AG09319 (cell line): ENCODE measurements around the gene ZNF500.

Source experiments
- DNase-seq: peaks from one replicate; pipeline ENCODE4 v3.0.0-alpha.2; 2010; ENCODE audit warnings: low read depth; ENCODE audit errors: extremely low read depth
- CTCF ChIP-seq: IDR thresholded peaks from 2 replicates; pipeline ENCODE4 v1.5.1; 2011; ENCODE audit warnings: low read depth, mild to moderate bottlenecking, inconsistent platforms, low read length, moderate library complexity

Gene ZNF500

GRCh38 chr16:4706871-4707270 is 60.1 kb downstream of the ZNF500 start:
- no peak for TF ChIP-seq CTCF
- DNase-seq: no peak

- DNase-seq: no peak
- no peak for TF ChIP-seq CTCF
These were observed 62.0 kb downstream of the ZNF500 start for GRCh38 chr16:4704913-4705312.

- no peak for TF ChIP-seq CTCF
- no peak for DNase-seq
These were observed 62.5 kb downstream of the ZNF500 start for GRCh38 chr16:4704491-4704890.

GRCh38 chr16:4703906-4704305 is 63.1 kb downstream of the ZNF500 start:
- no peak for DNase-seq
- TF ChIP-seq CTCF: no peak

- TF ChIP-seq CTCF: no peak
- DNase-seq: no peak
These were observed 64.5 kb downstream of the ZNF500 start for GRCh38 chr16:4702466-4702808.

- TF ChIP-seq CTCF: no peak
These were observed 65.0 kb downstream of the ZNF500 start for GRCh38 chr16:4701791-4702465.

GRCh38 chr16:4700997-4701743 is 65.8 kb downstream of the ZNF500 start:
- no peak for TF ChIP-seq CTCF
- DNase-seq: no peak

More at GRCh38 chr16:4701791-4702465, 65.0 kb downstream of the ZNF500 start:
- no peak for DNase-seq
